Prostate gland (tissue), 2 donors: Measurements from ENCODE around the gene TEN1. TPM values are rescaled to one million over a fixed set of nuclear protein-coding genes. Genes with fewer than 3 reads are reported as not detected.

Source experiments
- DNase-seq: peaks from one replicate; pipeline ENCODE4 v3.0.0-alpha.2; 2019; ENCODE audit warnings: low spot score
- H3K27ac ChIP-seq, 2 donors: fragments of 200-600 bp; sonication (generic); 2 replicates each; pipeline ENCODE4 v1.5.1; 2017 to 2019
- H3K27me3 ChIP-seq: fragments of 200-600 bp; sonication (generic); replicated peaks from 2 replicates; pipeline ENCODE4 v1.5.1; 2019; ENCODE audit not compliant: insufficient read depth
- H3K36me3 ChIP-seq, 2 donors: fragments of 200-600 bp; sonication (generic); 1 replicate in 1 of 2; 2 replicates in 1 of 2; pipeline versions ENCODE4 v1.5.1 to v1.8.1; 2017 to 2019
- H3K4me1 ChIP-seq: fragments of 200-600 bp; sonication (generic); replicated peaks from 2 replicates; pipeline ENCODE4 v1.5.1; 2019
- H3K4me3 ChIP-seq, 2 donors: fragments of 200-600 bp; sonication (generic); 2 replicates each; pipeline ENCODE4 v1.5.1; 2017 to 2019
- H3K9me3 ChIP-seq: fragments of 200-600 bp; sonication (generic); 2 replicates; pipeline ENCODE4 v1.5.1; 2017
- CTCF ChIP-seq, 4 experiments: fragments of 200-600 bp in 2 of 4; fragments of 450-650 bp in 2 of 4; sonication (generic) in 2 of 4; IDR thresholded peaks; 1 replicate in 3 of 4; 2 replicates in 1 of 4; pipeline ENCODE4 v1.5.1; 2016 to 2019; ENCODE audit warnings: antibody characterized with exemption in 4 of 4, mild to moderate bottlenecking in 2 of 4, moderate library complexity in 2 of 4
- POLR2A ChIP-seq: fragments of 450-650 bp; IDR thresholded peaks from one replicate; pipeline ENCODE4 v1.6.1; 2016; ENCODE audit warnings: antibody characterized with exemption, mild to moderate bottlenecking
- POLR2AphosphoS5 ChIP-seq: sonication (generic); formaldehyde crosslinking; IDR thresholded peaks from one replicate; pipeline ENCODE4 v1.6.1; 2017; ENCODE audit warnings: antibody characterized with exemption
- WGBS: methylation state at CpG from one replicate; pipeline ENCODE4 v1.1.5; 2018; 5-methylcytosine and 5-hydroxymethylcytosine counted together
- intact Hi-C: fragments of 100-400 bp; cut with DNase I; formaldehyde crosslinking; loops from one replicate; pipeline ENCODE4 v1.14.2; 2022
- total RNA-seq, 2 donors: library from RNA; depleted of rRNA; stranded (reverse); fragments of >200 nt; gene quantifications; one replicate each; pipeline ENCODE4 v1.1.0, GENCODE V29; 2016

TEN1 gene
- total RNA-seq, 2 donors from 2014 or later: 20.9 to 25.1 TPM

DNA sequence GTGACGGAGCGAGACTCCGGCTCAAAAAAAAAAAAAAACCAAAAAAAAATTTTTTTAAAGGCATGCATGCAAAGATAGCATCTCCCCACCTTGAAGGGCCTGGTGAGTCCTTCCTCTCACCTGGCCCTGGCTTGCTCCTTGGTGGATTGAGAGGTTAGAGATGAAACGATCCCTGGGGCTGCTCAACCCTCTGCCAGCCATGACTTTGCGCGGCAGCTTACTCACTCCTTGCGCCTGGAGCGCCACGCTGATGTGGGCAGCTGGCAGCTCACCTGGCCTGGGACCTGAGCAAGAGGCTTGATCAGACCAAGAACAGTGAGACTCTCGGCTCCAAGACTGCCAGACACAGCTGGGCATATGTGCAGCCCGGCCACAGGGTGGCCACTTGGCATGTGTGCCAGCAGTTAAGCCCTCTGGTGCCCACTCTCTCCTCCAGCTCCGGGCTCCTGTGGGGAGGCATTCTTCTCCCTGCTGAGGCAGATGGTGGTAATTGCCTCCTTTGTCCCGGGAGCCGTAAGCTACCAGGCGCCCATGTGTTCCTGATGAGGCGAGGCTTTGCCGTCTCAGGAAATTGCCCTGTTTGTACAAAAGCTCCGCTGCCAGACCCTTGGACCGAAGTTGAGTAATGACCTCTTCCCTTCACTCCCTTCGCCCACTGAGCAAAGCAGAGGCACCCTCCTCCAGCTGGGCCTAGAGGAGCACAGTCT lies 53.2 kb downstream of the TEN1 start:
- Histone ChIP-seq H3K4me1 (no peaks in the 10 kb centered on the region), H3K27me3 (no peaks in the 10 kb centered on the region), H3K9me3 (no peaks in the 10 kb centered on the region), H3K27ac (no peak overlapping the region), H3K36me3 (no peaks in the 10 kb centered on the region), H3K4me3 (no peak overlapping the region)
- 86% methylated on average over 18 of the region's 20 CpGs for WGBS
- TF ChIP-seq POLR2A (no peak), CTCF (IDR thresholded peaks at IDR 0.05) (no peak), POLR2AphosphoS5 (no peak)
- intact Hi-C loops: no loop called here
- DNase-seq: no peak

DNA sequence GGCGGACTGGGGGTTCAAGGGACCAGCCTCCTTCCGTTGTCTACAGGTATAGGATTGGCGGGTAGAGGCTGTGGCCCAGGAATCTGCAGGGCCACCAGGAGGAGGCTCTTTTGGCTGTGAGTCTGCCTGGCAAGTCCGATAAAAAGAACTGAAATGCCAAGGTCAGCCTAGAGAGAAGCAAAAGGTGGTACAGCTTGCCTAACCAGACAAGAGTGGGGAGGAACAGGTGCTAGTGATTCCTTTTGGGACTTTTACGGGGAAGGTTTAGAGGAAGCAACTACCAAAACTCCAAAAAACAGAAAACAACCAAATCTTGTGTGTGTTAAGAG lies 53.7 kb downstream of the TEN1 start:
- H3K9me3 ChIP-seq: no peaks in the 10 kb centered on the region
- WGBS: 95% methylated on average over 5 of the region's 5 CpGs
- DNase-seq: no peak
- no peak overlapping the region for H3K4me3 ChIP-seq
- TF ChIP-seq CTCF (IDR thresholded peaks at IDR 0.05) (no peak), POLR2AphosphoS5 (no peak), POLR2A (no peak)
- no peaks in the 10 kb centered on the region for H3K27me3 ChIP-seq
- intact Hi-C loops: no loop called here
- no peak overlapping the region for H3K27ac ChIP-seq
- H3K36me3 ChIP-seq: no peaks in the 10 kb centered on the region
- no peaks in the 10 kb centered on the region for H3K4me1 ChIP-seq

GRCh38 chr17:76033139-76033538 lies 54.1 kb downstream of the TEN1 start:
- intact Hi-C loops: no loop called here
- H3K9me3 ChIP-seq: no peaks in the 10 kb centered on the region
- no peak overlapping the region for H3K27ac ChIP-seq
- H3K27me3 ChIP-seq: no peaks in the 10 kb centered on the region
- H3K4me3 ChIP-seq: no peak overlapping the region
- DNase-seq: no peak
- no peak for TF ChIP-seq POLR2AphosphoS5
- TF ChIP-seq CTCF (IDR thresholded peaks at IDR 0.05): no peak
- TF ChIP-seq POLR2A: no peak
- 96% methylated on average over 6 of the region's 6 CpGs for WGBS
- H3K36me3 ChIP-seq: no peaks in the 10 kb centered on the region
- no peaks in the 10 kb centered on the region for H3K4me1 ChIP-seq

DNA sequence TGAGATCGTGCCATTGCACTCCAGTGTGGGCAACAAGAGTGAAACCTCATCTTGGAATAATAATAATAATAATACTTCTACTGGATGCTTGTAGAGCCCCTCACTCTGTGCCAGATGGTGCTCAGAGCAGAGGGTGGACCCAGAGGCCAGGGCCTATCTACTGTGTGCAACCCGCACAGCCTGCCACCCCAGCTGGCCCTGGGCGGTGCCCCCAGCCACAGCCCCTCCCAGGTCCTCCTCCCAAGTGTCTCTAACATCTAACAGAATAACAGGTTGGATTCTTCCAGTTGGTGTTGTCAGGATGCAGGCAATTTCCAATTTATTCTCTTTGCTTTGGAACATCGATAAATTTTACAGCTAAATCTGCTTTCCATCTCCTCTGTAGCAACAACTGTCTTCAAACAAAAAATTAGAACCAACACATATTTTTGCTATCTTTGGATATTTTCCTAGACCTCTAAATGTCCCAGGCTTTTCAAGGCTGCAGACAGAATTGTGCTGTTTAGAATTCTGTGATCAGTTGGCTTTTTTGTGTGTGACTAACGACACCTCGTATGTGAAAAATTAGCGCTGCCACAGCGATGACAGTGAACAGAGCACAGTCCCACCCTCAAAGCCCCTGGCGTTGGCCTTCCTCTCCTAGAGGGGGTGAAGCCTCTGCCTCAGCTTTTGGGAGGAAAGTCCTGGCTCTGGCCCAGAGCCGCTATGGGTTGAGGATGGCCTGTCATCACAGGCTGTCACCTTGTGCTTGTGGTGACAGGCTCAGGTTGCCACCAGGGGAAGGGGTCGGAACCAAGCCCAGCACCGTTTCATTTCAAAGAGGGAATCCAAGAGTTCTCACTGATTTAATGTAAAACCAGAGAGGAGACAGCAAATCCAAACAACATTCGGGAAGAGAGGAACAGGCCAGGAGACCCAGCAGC lies 55.6 kb downstream of the TEN1 start:
- Histone ChIP-seq H3K9me3 (no peaks in the 10 kb centered on the region), H3K27ac (no peak overlapping the region), H3K36me3 (peaks cover 2 to 10% of the 10 kb centered on the region in 2 donors), H3K4me1 (no peaks in the 10 kb centered on the region), H3K4me3 (no peak overlapping the region), H3K27me3 (no peaks in the 10 kb centered on the region)
- WGBS: 73% methylated on average over 13 of the region's 13 CpGs
- no peak for DNase-seq
- TF ChIP-seq POLR2A (no peak), POLR2AphosphoS5 (no peak), CTCF (IDR thresholded peaks at IDR 0.05) (no peak)
- intact Hi-C loops: no loop called here
